ENCODE data around the gene MMRN2.

DNA sequence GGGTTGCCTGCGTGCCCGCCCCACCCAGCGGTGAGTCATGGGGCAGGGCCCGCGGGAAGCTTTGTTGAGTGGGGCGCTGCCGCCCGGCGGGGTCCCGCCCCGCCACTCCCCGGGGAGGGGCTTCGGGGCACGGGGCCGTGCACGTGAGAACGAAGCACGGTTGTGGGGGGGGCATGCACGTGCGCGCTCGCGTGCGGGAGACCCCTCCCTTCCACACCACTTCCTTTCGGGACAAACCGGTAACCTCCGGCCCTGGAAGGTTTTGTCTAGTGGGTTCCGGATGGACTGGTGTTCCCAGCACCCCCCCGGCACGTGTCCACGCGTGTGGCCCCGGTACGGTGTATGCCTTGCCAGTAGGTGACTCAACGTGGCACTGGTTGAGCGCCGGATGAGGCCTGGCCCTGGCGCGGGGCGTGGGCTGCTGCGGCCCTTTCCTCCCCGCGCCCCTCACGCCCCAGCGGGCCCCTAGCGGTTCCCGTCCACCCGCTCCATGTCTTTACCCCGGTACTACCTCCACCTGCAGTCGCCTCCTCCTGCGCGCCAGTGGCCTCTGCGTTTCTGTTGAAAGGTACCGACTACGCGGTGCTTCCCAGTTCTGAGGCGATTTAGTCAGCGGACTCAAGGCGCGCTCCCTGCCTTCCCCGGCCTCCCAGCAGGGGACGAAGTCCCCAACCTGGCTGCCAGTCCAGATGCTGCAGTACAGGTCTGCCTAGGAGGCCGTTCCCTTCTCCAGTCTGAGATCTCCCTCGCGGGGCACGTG lies 14.0 kb upstream of the MMRN2 start:
- TF ChIP-seq, protein P1, sequence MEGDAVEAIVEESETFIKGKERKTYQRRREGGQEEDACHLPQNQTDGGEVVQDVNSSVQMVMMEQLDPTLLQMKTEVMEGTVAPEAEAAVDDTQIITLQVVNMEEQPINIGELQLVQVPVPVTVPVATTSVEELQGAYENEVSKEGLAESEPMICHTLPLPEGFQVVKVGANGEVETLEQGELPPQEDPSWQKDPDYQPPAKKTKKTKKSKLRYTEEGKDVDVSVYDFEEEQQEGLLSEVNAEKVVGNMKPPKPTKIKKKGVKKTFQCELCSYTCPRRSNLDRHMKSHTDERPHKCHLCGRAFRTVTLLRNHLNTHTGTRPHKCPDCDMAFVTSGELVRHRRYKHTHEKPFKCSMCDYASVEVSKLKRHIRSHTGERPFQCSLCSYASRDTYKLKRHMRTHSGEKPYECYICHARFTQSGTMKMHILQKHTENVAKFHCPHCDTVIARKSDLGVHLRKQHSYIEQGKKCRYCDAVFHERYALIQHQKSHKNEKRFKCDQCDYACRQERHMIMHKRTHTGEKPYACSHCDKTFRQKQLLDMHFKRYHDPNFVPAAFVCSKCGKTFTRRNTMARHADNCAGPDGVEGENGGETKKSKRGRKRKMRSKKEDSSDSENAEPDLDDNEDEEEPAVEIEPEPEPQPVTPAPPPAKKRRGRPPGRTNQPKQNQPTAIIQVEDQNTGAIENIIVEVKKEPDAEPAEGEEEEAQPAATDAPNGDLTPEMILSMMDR (IDR thresholded peaks at IDR 0.05): peak in 4 of 7 experiments; percentile 16 to 58 (median 52)
- peak in 2 of 3 donors; percentile 60 to 75 for TF ChIP-seq POLR2A (IDR thresholded peaks at IDR 0.05)

Measured in body of pancreas (tissue), 4 donors.